Hepatocyte (in vitro differentiated cells): ENCODE results near the gene GPC5. TPM values are rescaled to one million over a fixed set of nuclear protein-coding genes. Genes with fewer than 3 reads are reported as not detected.

Experiments
- DNase-seq: peaks from one replicate; pipeline ENCODE4 v3.0.0-alpha.2; 2016; ENCODE audit warnings: low spot score
- H2AFZ ChIP-seq: fragments of 200-600 bp; sonication (generic); 2 replicates; pipeline ENCODE4 v1.6.0; 2016; ENCODE audit warnings: antibody characterized with exemption, mild to moderate bottlenecking
- H3K27ac ChIP-seq: fragments of 200-600 bp; sonication (generic); 2 replicates; pipeline ENCODE4 v1.5.1; 2016; ENCODE audit warnings: mild to moderate bottlenecking
- H3K27me3 ChIP-seq: fragments of 200-600 bp; sonication (generic); 2 replicates; pipeline ENCODE4 v1.6.1; 2016
- H3K36me3 ChIP-seq: fragments of 200-600 bp; sonication (generic); replicated peaks from 2 replicates; pipeline ENCODE4 v1.5.1; 2016; ENCODE audit warnings: low read depth; ENCODE audit not compliant: insufficient read depth
- H3K4me1 ChIP-seq: fragments of 200-600 bp; sonication (generic); 2 replicates; pipeline ENCODE4 v1.5.1; 2016; ENCODE audit warnings: mild to moderate bottlenecking, moderate library complexity; ENCODE audit not compliant: insufficient read depth
- H3K4me2 ChIP-seq: fragments of 200-600 bp; sonication (generic); 2 replicates; pipeline ENCODE4 v1.6.0; 2016
- H3K4me3 ChIP-seq: fragments of 200-600 bp; sonication (generic); 2 replicates; pipeline ENCODE4 v1.5.1; 2016; ENCODE audit warnings: mild to moderate bottlenecking
- H3K79me2 ChIP-seq: fragments of 200-600 bp; sonication (generic); 2 replicates; pipeline ENCODE4 v1.6.0; 2017; ENCODE audit warnings: mild to moderate bottlenecking
- H3K9me2 ChIP-seq: fragments of 200-600 bp; sonication (generic); replicated peaks from 2 replicates; pipeline ENCODE4 v1.6.0; 2017; ENCODE audit warnings: mild to moderate bottlenecking; ENCODE audit not compliant: insufficient read depth
- H3K9me3 ChIP-seq: fragments of 200-600 bp; sonication (generic); 2 replicates; pipeline ENCODE4 v1.5.1; 2016; ENCODE audit warnings: low read depth, mild to moderate bottlenecking
- H4K20me1 ChIP-seq: fragments of 200-600 bp; sonication (generic); 2 replicates; pipeline ENCODE4 v1.6.0; 2016; ENCODE audit warnings: mild to moderate bottlenecking; ENCODE audit not compliant: insufficient read depth, poor library complexity, severe bottlenecking
- EZH2 ChIP-seq: fragments of 200-600 bp; sonication (generic); IDR thresholded peaks from 2 replicates; pipeline ENCODE4 v1.6.1; 2016; ENCODE audit warnings: antibody characterized with exemption, mild to moderate bottlenecking, borderline replicate concordance
- EZH2phosphoT487 ChIP-seq: fragments of 200-600 bp; sonication (generic); IDR thresholded peaks from one replicate; pipeline ENCODE4 v1.6.1; 2018; ENCODE audit warnings: antibody characterized with exemption, mild to moderate bottlenecking, low read depth, moderate library complexity; ENCODE audit not compliant: unreplicated experiment, severe bottlenecking
- WGBS: methylation state at CpG from one replicate; pipeline ENCODE4 v1.1.6; 2016; ENCODE audit warnings: low lambda C conversion rate; ENCODE audit errors: missing lambda C conversion rate; 5-methylcytosine and 5-hydroxymethylcytosine counted together
- polyA plus RNA-seq: library from polyadenylated mRNA; unstranded; fragments of >200 nt; fragmentation: Nextera tagmentation; extraction: Ambion mirVana; gene quantifications from 2 replicates; pipeline ENCODE4 v1.2.1, GENCODE V29; 2016
- total RNA-seq: library from RNA; depleted of rRNA; stranded (reverse); fragments of >200 nt; gene quantifications from 2 replicates; pipeline ENCODE4 v1.2.3, GENCODE V29; 2014
- TF ChIP-seq, protein P1 (sequence below): fragments of 200-600 bp; sonication (generic); IDR thresholded peaks from 2 replicates; pipeline ENCODE4 v1.5.1; 2016; ENCODE audit warnings: antibody characterized with exemption, mild to moderate bottlenecking; ENCODE audit not compliant: poor library complexity

GPC5 gene
- total RNA-seq (5.4 and 8.7 TPM in 2 replicates), polyA plus RNA-seq (3.9 and 4.7 TPM in 2 replicates)

DNA sequence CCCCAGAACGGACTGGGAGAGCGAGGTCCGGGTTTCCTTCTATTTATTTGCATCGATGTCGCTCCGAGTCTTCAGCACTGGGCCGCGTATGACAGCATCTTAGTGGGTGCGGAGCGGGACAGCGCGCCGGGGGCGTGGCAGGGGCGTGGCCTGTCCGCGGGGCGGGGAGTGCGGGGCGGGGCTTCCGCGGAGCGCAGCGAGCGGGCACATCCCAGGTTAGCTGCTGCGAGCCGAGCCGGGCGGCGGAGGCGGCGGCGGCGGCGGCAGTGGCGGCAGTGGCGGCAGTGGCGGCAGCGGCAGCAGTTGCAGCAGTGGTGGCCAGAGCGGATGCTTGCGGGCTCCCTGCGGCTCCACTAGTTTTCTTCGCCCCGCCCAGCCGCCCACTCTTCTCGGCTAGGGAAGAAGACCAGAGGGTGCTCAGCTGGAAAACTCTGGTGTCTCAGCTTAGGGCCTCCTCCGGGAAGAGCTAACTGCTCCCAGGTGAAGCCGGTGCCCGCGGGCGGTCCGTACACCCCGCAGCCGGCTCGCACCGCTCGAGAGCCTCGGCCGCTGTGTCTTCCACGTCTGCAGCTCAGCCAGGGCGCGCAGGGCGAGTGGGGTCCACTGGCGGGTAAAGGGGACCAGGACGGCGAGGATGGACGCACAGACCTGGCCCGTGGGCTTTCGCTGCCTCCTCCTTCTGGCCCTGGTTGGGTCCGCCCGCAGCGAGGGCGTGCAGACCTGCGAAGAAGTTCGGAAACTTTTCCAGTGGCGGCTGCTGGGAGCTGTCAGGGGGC, at the start of gene GPC5:
GPC5 (plus strand) TSS at position 209 of the 776 bp plus-strand sequence.
- no peaks in the 10 kb centered on the region for H3K9me3 ChIP-seq
- WGBS: 1% methylated on average over 50 of the region's 76 CpGs
- H3K27me3 ChIP-seq: peaks cover 67% of the 10 kb centered on the region
- peak within 1 kb of the TSS; percentile 75 for H2AFZ ChIP-seq
- no peaks in the 10 kb centered on the region for H3K9me2 ChIP-seq
- peak; percentile 86 for DNase-seq
- no peaks in the 10 kb centered on the region for H3K36me3 ChIP-seq
- peak within 1 kb of the TSS; percentile 99 for H3K4me2 ChIP-seq
- H3K4me3 ChIP-seq: peak within 1 kb of the TSS; percentile 59
- TF ChIP-seq, protein P1, sequence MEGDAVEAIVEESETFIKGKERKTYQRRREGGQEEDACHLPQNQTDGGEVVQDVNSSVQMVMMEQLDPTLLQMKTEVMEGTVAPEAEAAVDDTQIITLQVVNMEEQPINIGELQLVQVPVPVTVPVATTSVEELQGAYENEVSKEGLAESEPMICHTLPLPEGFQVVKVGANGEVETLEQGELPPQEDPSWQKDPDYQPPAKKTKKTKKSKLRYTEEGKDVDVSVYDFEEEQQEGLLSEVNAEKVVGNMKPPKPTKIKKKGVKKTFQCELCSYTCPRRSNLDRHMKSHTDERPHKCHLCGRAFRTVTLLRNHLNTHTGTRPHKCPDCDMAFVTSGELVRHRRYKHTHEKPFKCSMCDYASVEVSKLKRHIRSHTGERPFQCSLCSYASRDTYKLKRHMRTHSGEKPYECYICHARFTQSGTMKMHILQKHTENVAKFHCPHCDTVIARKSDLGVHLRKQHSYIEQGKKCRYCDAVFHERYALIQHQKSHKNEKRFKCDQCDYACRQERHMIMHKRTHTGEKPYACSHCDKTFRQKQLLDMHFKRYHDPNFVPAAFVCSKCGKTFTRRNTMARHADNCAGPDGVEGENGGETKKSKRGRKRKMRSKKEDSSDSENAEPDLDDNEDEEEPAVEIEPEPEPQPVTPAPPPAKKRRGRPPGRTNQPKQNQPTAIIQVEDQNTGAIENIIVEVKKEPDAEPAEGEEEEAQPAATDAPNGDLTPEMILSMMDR: no peak
- TF ChIP-seq EZH2phosphoT487: no peak
- no peak for TF ChIP-seq EZH2
- no peaks in the 10 kb centered on the region for H3K79me2 ChIP-seq
- no peak within 1 kb of the TSS for H3K27ac ChIP-seq
- no peaks in the 10 kb centered on the region for H3K4me1 ChIP-seq
- no peaks in the 10 kb centered on the region for H4K20me1 ChIP-seq

DNA sequence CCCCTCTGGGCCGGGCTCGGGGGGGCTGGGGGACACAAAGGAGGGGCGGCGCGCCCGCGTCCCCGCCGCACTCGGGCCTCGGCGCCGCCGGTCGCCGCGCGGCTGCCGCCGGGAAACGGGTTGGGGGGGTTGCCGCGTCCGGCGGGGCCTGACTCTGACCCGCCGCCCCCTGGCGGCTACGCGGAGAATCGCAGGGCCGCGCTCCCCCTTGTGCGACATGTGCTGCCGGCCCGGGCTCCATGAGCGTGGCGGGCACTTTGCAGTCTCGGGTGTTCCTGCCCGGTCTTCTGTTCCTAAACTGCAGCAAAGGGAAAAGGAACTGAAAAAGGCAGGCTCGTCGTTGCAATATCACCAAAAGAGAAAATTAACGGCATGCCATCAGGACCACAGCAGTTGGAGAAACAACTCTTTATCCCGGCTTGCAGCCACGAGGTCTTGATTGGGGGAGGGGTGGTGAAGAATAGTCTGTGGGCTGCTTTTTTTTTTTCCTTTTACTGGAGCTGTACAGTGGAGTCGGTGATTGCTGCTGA, 49.5 kb upstream of the GPC5 start:
- Histone ChIP-seq H3K79me2 (peaks cover 42% of the 10 kb centered on the region), H3K9me3 (no peaks in the 10 kb centered on the region), H3K36me3 (no peaks in the 10 kb centered on the region), H4K20me1 (peaks cover 33% of the 10 kb centered on the region), H3K27ac (peak overlapping the region; percentile 98), H3K4me3 (peak overlapping the region; percentile 69), H2AFZ (peak overlapping the region; percentile 47), H3K27me3 (peaks cover 8% of the 10 kb centered on the region), H3K4me2 (peak overlapping the region; percentile 83), H3K4me1 (peaks cover 31% of the 10 kb centered on the region), H3K9me2 (no peaks in the 10 kb centered on the region)
- DNase-seq: peak; percentile 95
- WGBS: under 1% methylated on average over 21 of the region's 46 CpGs
- TF ChIP-seq EZH2: no peak
- TF ChIP-seq, protein P1: peak; percentile 88

DNA sequence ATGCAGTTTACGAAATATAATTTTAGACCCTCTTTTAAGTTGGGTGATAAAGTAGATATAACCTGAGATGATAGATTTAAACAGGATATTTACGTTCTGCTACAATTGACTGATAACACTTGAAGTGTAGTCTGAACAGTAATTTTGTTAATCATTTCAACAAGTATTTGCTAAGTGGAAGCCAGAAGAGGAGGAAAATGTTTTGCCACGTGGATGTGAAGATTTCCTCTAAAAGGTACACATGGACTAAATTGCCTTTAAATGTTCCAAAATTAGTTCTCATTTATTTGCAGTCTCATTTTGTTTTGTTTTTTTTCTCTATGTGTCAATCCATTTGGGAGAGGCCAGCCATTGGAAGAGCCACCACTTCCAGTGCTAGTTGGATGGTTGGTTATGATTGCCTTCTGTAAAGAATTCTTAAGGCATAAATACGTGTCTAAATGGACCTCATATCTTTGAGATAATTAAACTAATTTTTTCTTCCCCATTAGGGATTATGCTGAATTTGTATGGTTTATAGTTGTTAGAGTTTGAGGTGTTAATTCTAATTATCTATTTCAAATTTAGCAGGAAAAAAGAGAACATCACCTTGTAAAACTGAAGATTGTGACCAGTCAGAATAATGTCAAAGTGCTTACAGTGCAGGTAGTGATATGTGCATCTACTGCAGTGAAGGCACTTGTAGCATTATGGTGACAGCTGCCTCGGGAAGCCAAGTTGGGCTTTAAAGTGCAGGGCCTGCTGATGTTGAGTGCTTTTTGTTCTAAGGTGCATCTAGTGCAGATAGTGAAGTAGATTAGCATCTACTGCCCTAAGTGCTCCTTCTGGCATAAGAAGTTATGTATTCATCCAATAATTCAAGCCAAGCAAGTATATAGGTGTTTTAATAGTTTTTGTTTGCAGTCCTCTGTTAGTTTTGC, 48.2 kb upstream of the GPC5 start:
- TF ChIP-seq, protein P1: no peak
- TF ChIP-seq EZH2: no peak
- no peak for TF ChIP-seq EZH2phosphoT487
- H3K79me2 ChIP-seq: peaks cover 48% of the 10 kb centered on the region
- peak overlapping the region; percentile 83 for H3K4me2 ChIP-seq
- WGBS: 23% methylated on average over 5 of the region's 5 CpGs
- peaks cover 3% of the 10 kb centered on the region for H3K27me3 ChIP-seq
- no peaks in the 10 kb centered on the region for H3K9me2 ChIP-seq
- peaks cover 43% of the 10 kb centered on the region for H4K20me1 ChIP-seq
- H2AFZ ChIP-seq: no peak overlapping the region
- no peaks in the 10 kb centered on the region for H3K9me3 ChIP-seq
- no peaks in the 10 kb centered on the region for H3K36me3 ChIP-seq
- peaks cover 34% of the 10 kb centered on the region for H3K4me1 ChIP-seq
- peak overlapping the region; percentile 69 for H3K4me3 ChIP-seq
- no peak overlapping the region for H3K27ac ChIP-seq
- no peak for DNase-seq
